ENCODE data around the gene TLE5. TPM values are rescaled to one million over a fixed set of nuclear protein-coding genes. Genes with fewer than 3 reads are reported as not detected.

The TLE5 gene, protein sequence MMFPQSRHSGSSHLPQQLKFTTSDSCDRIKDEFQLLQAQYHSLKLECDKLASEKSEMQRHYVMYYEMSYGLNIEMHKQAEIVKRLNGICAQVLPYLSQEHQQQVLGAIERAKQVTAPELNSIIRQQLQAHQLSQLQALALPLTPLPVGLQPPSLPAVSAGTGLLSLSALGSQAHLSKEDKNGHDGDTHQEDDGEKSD
- total RNA-seq (100 to 1,000 TPM; 581 to 711 (median 629) TPM), polyA plus RNA-seq (100 to 1,000 TPM; 561 to 714 (median 581) TPM)

- H3K4me1 ChIP-seq, result peaks cover 0 to 46% (median 44%) of the 10 kb centered on the region in 4 donors
- peak within 1 kb of the TSS; percentile 68 to 98 (median 87) for H3K4me3 ChIP-seq
- intact Hi-C loops (cut with DNase I), result loop anchor here (2.0 kb wide), 1 partner anchor 112 kb away; no protein-coding TSS in a partner anchor
- DNase-seq, result peak; percentile 84
- TF ChIP-seq POLR2AphosphoS5 (IDR thresholded peaks at IDR 0.05) (peak in 3 of 4 donors; percentile 50 to 80 (median 59)), POLR2A (IDR thresholded peaks at IDR 0.05) (no peak)
- H3K27me3 ChIP-seq, result no peaks in the 10 kb centered on the region
- H3K9me3 ChIP-seq, result no peaks in the 10 kb centered on the region
- peak within 1 kb of the TSS; percentile 93 to 99 (median 96) for H3K27ac ChIP-seq
- 1% methylated on average over 111 of the region's 111 CpGs for WGBS, 2 donors
- peaks cover 7 to 22% (median 16%) of the 10 kb centered on the region in 4 donors for H3K36me3 ChIP-seq
Observed at GRCh38 chr19:3062165-3063105, at the start of gene TLE5. Gene TLE5, minus strand, starts transcription at chr19:3062495. Its CDS starts 295 bp downstream, at chr19:3062200.

DNA sequence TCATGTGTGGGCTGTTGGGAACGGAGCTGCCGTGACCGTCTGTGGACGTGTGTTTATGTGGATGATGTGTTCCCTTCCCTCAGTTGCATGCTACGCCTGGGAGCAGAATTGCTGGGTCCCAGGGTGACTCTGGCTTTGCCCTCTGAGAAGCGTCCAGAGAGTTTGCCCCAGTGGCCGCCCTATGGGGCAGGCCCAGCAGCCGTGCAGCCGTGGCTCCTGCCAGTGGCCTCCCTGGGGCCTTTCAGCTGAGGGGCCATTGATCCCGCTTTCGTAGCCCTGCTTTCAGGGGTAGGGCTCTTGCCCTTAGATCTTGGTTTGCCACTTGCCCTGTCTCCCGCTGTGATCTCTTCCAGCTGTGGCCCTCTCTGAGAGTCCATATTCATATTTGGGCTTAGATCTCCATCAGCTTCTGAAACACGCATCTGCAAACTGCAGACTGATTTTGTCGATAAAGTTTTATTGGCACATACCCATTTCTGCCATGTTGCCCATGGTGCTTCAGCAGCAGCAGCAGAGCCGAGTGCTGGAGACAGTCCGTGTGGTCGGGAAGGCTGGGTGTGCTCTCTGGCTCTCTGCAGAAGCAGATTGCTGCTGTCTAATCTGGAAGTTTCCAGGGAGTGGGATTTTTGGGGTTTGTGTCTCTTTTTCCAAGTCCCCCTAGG, 49.4 kb upstream of the TLE5 start:
- Histone ChIP-seq H3K4me3 (no peak overlapping the region), H3K27ac (no peak overlapping the region), H3K9me3 (no peaks in the 10 kb centered on the region), H3K27me3 (no peaks in the 10 kb centered on the region), H3K36me3 (peaks cover 0 to 45% (median 13%) of the 10 kb centered on the region in 4 donors), H3K4me1 (peaks cover 0 to 14% (median 7%) of the 10 kb centered on the region in 4 donors)
- no peak for DNase-seq
- 96 to 97% methylated on average over 17 of the region's 17 CpGs for WGBS, 2 donors
- intact Hi-C loops (cut with DNase I), result no loop called here
- no peak for TF ChIP-seq POLR2A (IDR thresholded peaks at IDR 0.05)
- no peak for TF ChIP-seq EP300 (IDR thresholded peaks at IDR 0.05)
- TF ChIP-seq CTCF (IDR thresholded peaks at IDR 0.05), result no peak
- no peak for TF ChIP-seq POLR2AphosphoS5 (IDR thresholded peaks at IDR 0.05)

GRCh38 chr19:3110126-3110825, 48.0 kb upstream of the TLE5 start:
- TF ChIP-seq EP300 (IDR thresholded peaks at IDR 0.05) (no peak), CTCF (IDR thresholded peaks at IDR 0.05) (no peak), POLR2AphosphoS5 (IDR thresholded peaks at IDR 0.05) (no peak)
- DNase-seq, result no peak
- Histone ChIP-seq H3K4me1 (peaks cover 0 to 10% (median 3%) of the 10 kb centered on the region in 4 donors), H3K4me3 (no peak overlapping the region), H3K9me3 (no peaks in the 10 kb centered on the region), H3K36me3 (peaks cover 0 to 41% (median 13%) of the 10 kb centered on the region in 4 donors), H3K27ac (no peak overlapping the region), H3K27me3 (no peaks in the 10 kb centered on the region)
- WGBS, 2 donors, result 94% methylated on average over 37 of the region's 37 CpGs
- intact Hi-C loops (cut with DNase I), result no loop called here

- Histone ChIP-seq H3K27me3 (no peaks in the 10 kb centered on the region), H3K36me3 (peaks cover 0 to 33% (median 9%) of the 10 kb centered on the region in 4 donors), H3K9me3 (no peaks in the 10 kb centered on the region), H3K4me3 (no peak overlapping the region), H3K4me1 (peaks cover 0 to 15% (median 7%) of the 10 kb centered on the region in 4 donors), H3K27ac (no peak overlapping the region)
- TF ChIP-seq EP300 (IDR thresholded peaks at IDR 0.05) (no peak), POLR2AphosphoS5 (IDR thresholded peaks at IDR 0.05) (no peak)
- WGBS, 2 donors, result 90 to 92% methylated on average over 22 of the region's 22 CpGs
- DNase-seq, result no peak
- intact Hi-C loops (cut with DNase I), result no loop called here
Observed at GRCh38 chr19:3109491-3109890, 47.2 kb upstream of the TLE5 start.

GRCh38 chr19:3108775-3109174, 46.5 kb upstream of the TLE5 start:
- peak; percentile 56 to 84 (median 65) for TF ChIP-seq CTCF (IDR thresholded peaks at IDR 0.05)
- TF ChIP-seq EP300 (IDR thresholded peaks at IDR 0.05), result no peak
- no peak for TF ChIP-seq POLR2A (IDR thresholded peaks at IDR 0.05)
- no peak for TF ChIP-seq POLR2AphosphoS5 (IDR thresholded peaks at IDR 0.05)
- Histone ChIP-seq H3K9me3 (no peaks in the 10 kb centered on the region), H3K36me3 (peaks cover 0 to 26% (median 5%) of the 10 kb centered on the region in 4 donors), H3K27ac (no peak overlapping the region), H3K4me1 (peaks cover 0 to 23% (median 14%) of the 10 kb centered on the region in 4 donors), H3K4me3 (no peak overlapping the region), H3K27me3 (no peaks in the 10 kb centered on the region)
- 43 to 46% methylated on average over 5 of the region's 5 CpGs for WGBS, 2 donors
- no peak for DNase-seq
- intact Hi-C loops (cut with DNase I), result no loop called here

All from sigmoid colon (tissue), 7 donors.